Stimulated activated CD8-positive, alpha-beta memory T cell treated with anti-CD3 and anti-CD28 coated beads, Interleukin-15, amount 100 ng/mL, for 1 hour (primary cell): ENCODE data around the gene EPS15.
"Not testable (repeated sequence)": the region's sequence is repeated elsewhere in the genome, so short reads cannot be mapped to it uniquely, and the experiment has no call there.

Experiments used
- DNase-seq: peaks from one replicate; pipeline ENCODE4 v3.0.0-alpha.2; 2020; ENCODE audit warnings: low read depth

The EPS15 gene

GRCh38 chr1:51542158-51542953, 23.3 kb upstream of the EPS15 start:
- no peak for DNase-seq

GRCh38 chr1:51541313-51542050, 22.4 kb upstream of the EPS15 start:
- no peak for DNase-seq

GRCh38 chr1:51537568-51537967, 18.5 kb upstream of the EPS15 start:
- no peak for DNase-seq

GRCh38 chr1:51535006-51535592, 16.0 kb upstream of the EPS15 start:
- DNase-seq = no peak

- DNase-seq = no peak
Measured at GRCh38 chr1:51534447-51534846, 15.4 kb upstream of the EPS15 start.

- no peak for DNase-seq
Measured at GRCh38 chr1:51532853-51533252, 13.8 kb upstream of the EPS15 start.

- DNase-seq = not testable (repeated sequence)
Measured at GRCh38 chr1:51530447-51530846, 11.4 kb upstream of the EPS15 start.

- DNase-seq = no peak
Measured at GRCh38 chr1:51527144-51527543, 8.1 kb upstream of the EPS15 start.

- no peak for DNase-seq
Measured at GRCh38 chr1:51526248-51526647, 7.2 kb upstream of the EPS15 start.

- DNase-seq = no peak
Measured at GRCh38 chr1:51525295-51525694, 6.2 kb upstream of the EPS15 start.

- DNase-seq = no peak
Measured at GRCh38 chr1:51524817-51525216, 5.8 kb upstream of the EPS15 start.

GRCh38 chr1:51523931-51524330, 4.9 kb upstream of the EPS15 start:
- no peak for DNase-seq

- no peak for DNase-seq
Measured at GRCh38 chr1:51520700-51521248, 1.7 kb upstream of the EPS15 start.

- no peak for DNase-seq
Measured at GRCh38 chr1:51519865-51520699, 1.0 kb upstream of the EPS15 start.

- no peak for DNase-seq
Measured at GRCh38 chr1:51518586-51519047, 449 bp downstream of the EPS15 start.

GRCh38 chr1:51518033-51518585, 957 bp downstream of the EPS15 start:
- DNase-seq = no peak

- DNase-seq = no peak
Measured at GRCh38 chr1:51517361-51518032, 1.6 kb downstream of the EPS15 start.

GRCh38 chr1:51516649-51517158, 2.4 kb downstream of the EPS15 start:
- no peak for DNase-seq

- no peak for DNase-seq
Measured at GRCh38 chr1:51515982-51516648, 3.0 kb downstream of the EPS15 start.

- no peak for DNase-seq
Measured at GRCh38 chr1:51515312-51515960, 3.6 kb downstream of the EPS15 start.
